GM21390 (cell line): ENCODE data around the gene DEK.

Source experiments
- ATAC-seq: cut with Tn5 transposase; IDR thresholded peaks from one replicate; pipeline ENCODE4 v1.9.1; 2021; ENCODE audit not compliant: unreplicated experiment

The DEK gene

DNA sequence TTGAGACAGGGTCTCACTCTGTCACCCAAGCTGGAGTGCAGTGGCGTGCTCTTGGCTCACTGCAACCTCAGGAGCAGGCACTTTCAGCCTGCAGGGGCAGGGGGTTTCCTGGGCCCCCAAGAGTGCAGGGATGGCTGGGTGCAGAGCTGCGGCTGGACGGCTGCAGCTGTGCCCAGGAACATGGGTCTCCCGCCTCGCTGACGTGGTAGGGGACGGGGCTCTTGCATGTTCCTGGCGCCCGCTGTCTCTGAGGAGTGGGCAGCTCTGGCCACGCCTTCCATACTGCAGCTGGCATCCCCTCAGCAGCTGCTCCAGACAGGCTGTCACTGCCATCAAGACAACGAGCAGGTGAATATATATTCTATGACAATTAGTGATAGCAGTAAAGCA lies 2.2 kb upstream of the DEK start:
- no peak for ATAC-seq

DNA sequence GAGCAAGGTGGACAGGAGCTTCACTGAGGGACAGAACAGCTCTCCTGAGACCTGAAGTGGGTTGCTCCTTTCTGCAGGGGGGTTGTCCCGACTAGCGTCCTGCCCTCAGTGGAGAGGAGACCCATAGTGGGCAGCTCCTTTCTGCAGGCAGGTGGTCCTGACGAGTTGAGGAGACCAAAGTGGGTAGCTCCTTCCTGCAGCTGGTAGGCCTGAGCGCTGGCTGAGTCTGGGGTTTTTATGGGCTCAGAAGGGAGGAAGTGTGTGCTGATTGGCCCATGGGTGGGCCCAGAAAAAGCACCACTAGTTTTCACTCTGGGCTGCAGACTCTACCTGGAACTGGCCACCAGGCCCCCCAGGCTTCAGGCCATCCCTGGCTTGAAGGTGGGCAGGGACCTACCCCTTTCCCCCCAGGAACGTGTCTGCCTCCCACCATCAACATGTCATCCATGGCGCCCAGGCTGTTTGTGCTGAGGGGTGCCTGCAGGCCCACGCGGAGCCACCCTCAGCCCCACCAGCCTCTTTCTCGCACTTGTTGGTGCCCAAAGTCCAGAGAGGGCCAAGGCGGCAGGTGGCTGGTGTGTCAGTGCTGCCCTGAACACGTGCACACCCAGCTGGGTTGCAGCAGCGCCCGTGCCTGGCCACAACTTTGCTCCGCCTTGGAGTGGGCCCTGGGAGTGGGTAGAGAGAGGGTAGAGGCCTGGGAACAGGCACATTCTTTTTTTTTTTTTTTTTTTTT lies 1.6 kb upstream of the DEK start:
- ATAC-seq: no peak

GRCh38 chr6:18264923-18265377 lies 620 bp upstream of the DEK start:
- ATAC-seq: no peak

DNA sequence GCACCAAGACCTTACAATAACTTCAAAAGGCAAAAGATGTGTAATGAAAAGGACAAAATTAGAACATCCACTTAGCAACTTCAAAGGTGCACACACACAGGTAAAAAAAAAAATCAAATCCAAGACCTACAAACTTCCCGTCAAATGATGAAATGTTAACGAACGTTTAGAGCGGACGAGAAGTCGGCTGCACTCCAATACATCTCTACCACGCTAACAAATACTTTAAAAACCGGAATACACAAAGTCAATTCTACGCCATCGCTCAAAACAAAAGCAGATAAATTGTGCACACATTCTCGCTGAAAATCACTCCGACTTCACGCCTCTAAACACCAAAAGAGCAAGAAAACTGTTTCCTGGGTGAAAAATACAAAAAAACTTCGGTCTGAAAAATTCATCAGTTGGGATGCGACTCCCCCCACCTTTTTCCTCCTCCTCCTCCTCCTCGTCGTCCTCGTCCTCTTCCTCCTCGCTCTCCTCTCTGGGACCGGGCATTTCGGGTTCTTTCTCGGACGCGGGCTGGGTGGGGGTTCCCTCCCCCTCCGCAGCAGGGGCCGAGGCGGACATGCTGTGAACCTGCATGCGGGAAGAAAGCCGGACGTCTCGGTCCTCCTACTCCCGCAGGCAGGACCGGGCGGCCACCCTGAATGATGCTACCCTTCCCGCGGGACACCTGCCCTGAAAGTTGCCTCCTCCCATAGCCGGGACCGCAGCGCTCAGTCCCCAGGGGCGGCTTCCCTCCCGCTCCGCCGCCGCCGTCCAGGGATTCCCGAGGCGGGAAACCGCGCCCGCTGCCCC lies 712 bp downstream of the DEK start:
- ATAC-seq: peak; percentile 1

DNA sequence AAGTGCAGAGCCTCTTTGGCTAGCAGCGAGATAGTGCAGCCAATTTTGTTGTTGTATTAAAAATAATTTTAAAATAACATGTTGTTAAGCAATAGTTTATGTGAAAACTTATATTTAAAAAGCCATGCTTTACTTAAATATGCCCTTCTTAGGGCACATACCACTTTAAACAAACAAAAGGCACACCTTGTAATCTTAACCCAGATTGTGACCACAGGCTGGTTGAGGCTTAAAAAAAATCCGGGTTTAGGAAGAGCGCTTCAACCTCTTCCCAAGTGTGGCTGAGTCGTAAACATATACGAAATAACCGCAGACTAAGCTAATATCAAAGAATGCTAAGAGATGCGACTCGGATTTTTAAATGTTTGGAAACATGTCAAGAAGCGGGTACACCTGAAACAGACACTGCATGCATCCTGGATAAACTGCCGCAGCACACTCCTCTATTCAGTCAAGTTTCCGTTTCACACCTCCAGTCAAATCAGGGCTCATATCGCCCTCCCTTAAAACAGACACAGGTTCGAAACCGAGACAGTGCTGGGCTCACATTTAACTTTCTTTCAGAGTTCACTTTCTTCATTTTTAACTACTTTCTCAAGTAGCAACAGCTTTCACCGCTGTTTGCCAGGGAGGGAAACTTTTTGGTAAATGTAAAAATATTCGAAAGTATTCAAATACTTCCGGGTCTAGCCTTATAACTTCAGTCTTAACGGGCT lies 1.5 kb downstream of the DEK start:
- peak; percentile 59 for ATAC-seq

DNA sequence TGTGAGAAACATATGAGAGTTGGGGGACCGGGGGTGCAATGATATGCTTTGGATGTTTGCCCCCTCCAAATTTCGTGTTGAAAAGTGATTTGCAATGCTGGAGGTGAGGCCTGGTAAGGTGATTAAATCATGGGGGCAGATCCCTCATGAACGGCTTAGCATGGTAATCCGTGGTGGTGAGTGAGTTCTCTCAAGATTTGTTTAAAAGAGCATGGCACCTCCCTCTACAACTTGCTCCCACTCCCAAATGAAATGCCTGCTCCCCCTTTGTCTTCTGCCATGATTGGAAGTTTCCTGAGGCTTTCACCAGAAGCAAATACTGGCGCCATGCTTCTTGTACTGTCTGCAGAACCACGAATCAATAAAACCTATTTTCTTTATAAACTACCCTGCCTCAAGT lies 2.5 kb downstream of the DEK start:
- no peak for ATAC-seq

GRCh38 chr6:18260448-18261106 lies 3.8 kb downstream of the DEK start:
- peak; percentile 32 for ATAC-seq

- no peak for ATAC-seq
Measured at GRCh38 chr6:18259675-18260447, 4.5 kb downstream of the DEK start.

GRCh38 chr6:18254793-18255192 lies 9.5 kb downstream of the DEK start:
- no peak for ATAC-seq

DNA sequence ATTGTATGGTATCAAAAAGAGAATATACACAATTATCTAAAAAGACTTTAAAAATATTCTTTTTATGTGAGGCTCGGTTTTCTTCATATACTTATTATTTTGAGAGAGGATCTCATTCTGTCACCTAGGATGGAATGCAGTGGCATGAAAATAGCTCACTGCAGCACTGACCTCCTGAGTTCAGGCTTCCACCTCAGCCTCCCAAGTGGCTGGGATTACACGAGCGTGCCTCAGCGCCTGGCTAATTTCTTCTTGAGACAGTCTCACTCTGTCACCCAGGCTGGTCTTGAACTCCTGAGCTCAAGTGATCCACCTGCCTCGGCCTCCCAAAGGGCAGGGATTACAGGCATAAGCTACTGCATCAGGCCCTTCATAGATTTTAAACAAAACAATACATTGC lies 10.7 kb downstream of the DEK start:
- ATAC-seq: no peak

DNA sequence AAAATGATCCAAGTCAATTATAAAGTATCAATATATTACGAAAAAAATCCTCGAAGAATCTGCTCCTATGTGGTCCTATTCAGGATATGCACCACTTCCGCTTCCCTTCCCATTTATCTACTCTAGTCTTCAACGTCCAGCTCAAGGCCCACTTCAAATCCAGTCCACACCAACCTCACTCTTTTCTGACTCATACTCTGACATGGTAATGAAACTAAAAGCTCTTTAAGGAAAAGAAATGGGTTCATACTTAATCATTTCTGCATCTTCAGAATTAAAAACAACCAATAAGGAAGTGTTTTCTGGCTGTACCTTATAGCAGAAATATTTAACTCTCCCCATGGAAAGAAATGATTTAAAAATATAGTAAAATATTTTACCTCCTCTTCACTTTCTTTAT lies 15.1 kb downstream of the DEK start:
- ATAC-seq: no peak

DNA sequence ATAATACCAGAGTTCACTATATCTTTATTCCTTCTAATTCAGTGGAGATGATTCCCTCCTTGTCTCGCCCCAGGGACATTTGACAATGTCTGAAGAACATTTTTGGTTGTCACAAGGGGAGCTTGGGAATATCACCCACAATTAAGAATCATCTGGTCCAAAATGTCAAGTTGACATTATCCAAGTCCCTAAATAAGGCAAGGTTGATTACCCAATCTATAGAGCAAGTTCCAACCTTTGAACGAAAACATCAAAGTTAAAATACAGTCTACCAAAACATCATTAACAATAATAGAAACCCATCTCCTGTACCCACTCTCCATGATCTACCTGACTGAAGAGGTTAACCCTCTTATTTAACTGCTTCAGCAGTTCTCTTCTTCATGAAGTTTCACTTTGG lies 15.6 kb downstream of the DEK start:
- ATAC-seq: no peak

- ATAC-seq: no peak
Measured at GRCh38 chr6:18247002-18247401, 17.3 kb downstream of the DEK start.

GRCh38 chr6:18246205-18246604 lies 18.1 kb downstream of the DEK start:
- ATAC-seq: no peak

DNA sequence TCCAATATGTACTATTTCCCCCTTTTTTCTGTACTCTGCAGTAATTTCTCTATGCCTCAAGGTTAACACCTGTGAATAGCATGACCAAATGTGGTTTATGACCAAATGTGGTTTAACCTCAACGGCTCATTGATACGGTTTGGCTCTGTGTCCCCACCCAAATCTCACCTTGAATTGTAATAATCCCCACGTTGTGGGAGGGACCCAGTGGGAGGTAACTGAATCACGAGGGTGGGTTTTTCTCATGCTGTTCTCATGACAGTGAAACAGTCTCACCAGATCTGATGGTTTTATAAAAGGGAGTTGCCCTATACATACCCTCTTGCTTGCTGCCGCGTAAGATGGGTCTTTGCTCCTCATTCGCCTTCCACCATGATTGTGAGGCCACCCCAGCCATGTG lies 18.7 kb downstream of the DEK start:
- ATAC-seq: no peak

DNA sequence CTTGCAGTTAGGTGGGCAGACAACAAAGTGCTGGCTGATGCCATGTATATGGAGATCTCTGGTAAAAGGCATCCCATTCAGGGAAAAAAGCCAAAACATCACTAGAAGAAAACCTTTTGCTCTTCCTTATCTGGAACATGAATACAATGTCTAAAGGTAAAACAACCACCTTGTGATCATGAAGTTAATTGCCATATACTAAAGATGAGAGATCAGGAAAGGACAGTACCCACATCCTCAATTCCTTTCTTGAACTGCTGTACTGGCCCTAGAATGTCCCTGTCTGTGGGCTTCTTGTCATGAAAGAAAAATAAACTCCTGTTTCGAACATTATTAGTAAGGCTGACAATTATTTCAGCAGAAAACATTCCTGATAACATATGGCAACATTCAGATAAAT lies 19.3 kb downstream of the DEK start:
- ATAC-seq: no peak

- ATAC-seq: no peak
Measured at GRCh38 chr6:18244251-18244650, 20.1 kb downstream of the DEK start.

DNA sequence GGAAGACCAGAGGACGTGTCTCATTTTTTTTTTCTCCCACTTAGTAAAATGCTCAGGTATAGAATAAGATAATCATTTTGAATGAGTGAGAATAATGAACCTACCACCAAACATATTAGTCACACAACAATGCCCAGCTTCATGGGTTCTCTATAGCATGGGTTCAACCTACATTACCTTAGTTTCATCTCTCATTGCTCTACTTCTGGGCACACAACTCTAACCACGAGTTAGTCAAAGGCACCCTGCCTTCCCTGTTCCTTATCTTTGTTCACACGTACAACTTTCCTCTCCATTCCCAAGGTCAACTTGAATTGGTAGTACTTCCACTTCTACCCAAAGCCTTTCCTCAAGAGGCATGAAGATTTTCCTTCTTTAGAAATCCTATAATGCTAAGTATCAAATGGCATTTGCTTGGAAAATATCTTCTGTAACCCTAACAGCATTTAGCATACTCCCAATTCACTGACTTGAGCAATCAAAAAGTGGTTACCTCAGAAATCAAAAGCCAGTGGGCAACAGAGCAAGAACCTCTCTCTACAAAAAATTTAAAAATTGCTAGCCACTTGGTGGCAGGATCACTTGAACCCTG lies 20.9 kb downstream of the DEK start:
- ATAC-seq: no peak

GRCh38 chr6:18242062-18242851 lies 22.1 kb downstream of the DEK start:
- no peak for ATAC-seq
